SK-N-MC (cell line): ENCODE measurements around the gene STK32A.

Experiments
- EZH2 ChIP-seq: fragments of 200-600 bp; sonication (generic); IDR thresholded peaks from one replicate; pipeline ENCODE4 v1.6.1; 2017; ENCODE audit warnings: antibody characterized with exemption
- FOXP2 ChIP-seq: optimal IDR thresholded peaks from 2 replicates; pipeline ENCODE3; 2011; ENCODE audit warnings: mild to moderate bottlenecking, moderate library complexity; ENCODE audit not compliant: insufficient read depth; ENCODE audit errors: extremely low read length, control extremely low read depth
- POLR2AphosphoS5 ChIP-seq: IDR thresholded peaks from 2 replicates; pipeline ENCODE4 v1.6.1; 2012; ENCODE audit warnings: mild to moderate bottlenecking, low read depth, low read length, borderline replicate concordance

GRCh38 chr5:147406636-147407035 is 171.8 kb downstream of the STK32A start:
- no peak for TF ChIP-seq EZH2
- no peak for TF ChIP-seq POLR2AphosphoS5
- TF ChIP-seq FOXP2 = no peak
